WTC11 (cell line): ENCODE measurements around the gene SMYD3. TPM values are rescaled to one million over a fixed set of nuclear protein-coding genes. Genes with fewer than 3 reads are reported as not detected.

Source experiments
- ATAC-seq: fragments of 200-7000 bp; cut with Tn5 transposase; 2 replicates; pipeline ENCODE4 v1.10.0; 2021; ENCODE audit warnings: mild to moderate bottlenecking, moderate library complexity
- CTCF ChIA-PET: fragments of 300-600 bp; sonication (Branson Sonifier 250); formaldehyde crosslinking; loops from one replicate; lab custom pipeline; 2021; ENCODE audit warnings: antibody characterized with exemption; lab: Charles Lee
- POLR2A ChIA-PET: fragments of 350-600 bp; sonication (Branson Sonifier 250); formaldehyde crosslinking; loops from one replicate; lab custom pipeline; 2021; ENCODE audit warnings: antibody characterized with exemption; lab: Charles Lee
- DNase-seq: peaks from one replicate; pipeline ENCODE4 v3.0.0; 2021; ENCODE audit warnings: low spot score
- H3K27ac Mint-ChIP-seq: 2 replicates; pipeline ENCODE4 v1.8.0; 2021; ENCODE audit warnings: mixed read lengths
- H3K27me3 Mint-ChIP-seq: 2 replicates; pipeline ENCODE4 v1.8.0; 2021; ENCODE audit warnings: low read depth, mild to moderate bottlenecking, moderate library complexity, mixed read lengths
- H3K36me3 Mint-ChIP-seq: 2 replicates; pipeline ENCODE4 v1.8.0; 2021; ENCODE audit warnings: mixed read lengths
- H3K4me1 Mint-ChIP-seq: 2 replicates; pipeline ENCODE4 v1.8.0; 2022; ENCODE audit warnings: mixed read lengths
- H3K4me3 Mint-ChIP-seq: 2 replicates; pipeline ENCODE4 v1.8.0; 2021; ENCODE audit warnings: mild to moderate bottlenecking, moderate library complexity, mixed read lengths
- H3K9me3 Mint-ChIP-seq: 2 replicates; pipeline ENCODE4 v1.8.0; 2021; ENCODE audit warnings: mixed read lengths
- AR ChIP-seq: fragments of 250-450 bp; sonication (Bioruptor Pico); IDR thresholded peaks from 2 replicates; pipeline ENCODE4 v1.9.0; 2021; ENCODE audit warnings: mild to moderate bottlenecking
- ATF3 ChIP-seq: sonication (generic); formaldehyde crosslinking; conservative IDR thresholded peaks from 2 replicates; pipeline ENCODE4 v1.8.1; 2022; ENCODE audit warnings: mild to moderate bottlenecking, missing genetic modification reagents
- CREM ChIP-seq: sonication (generic); formaldehyde crosslinking; IDR thresholded peaks from 2 replicates; pipeline ENCODE4 v1.8.1; 2022; ENCODE audit warnings: mild to moderate bottlenecking, missing genetic modification reagents, moderate library complexity
- FOXP4 ChIP-seq: sonication (generic); formaldehyde crosslinking; IDR thresholded peaks from 2 replicates; pipeline ENCODE4 v1.8.0; 2022; ENCODE audit warnings: mild to moderate bottlenecking, missing genetic modification reagents
- OVOL2 ChIP-seq: fragments of 250-450 bp; sonication (Bioruptor Pico); IDR thresholded peaks from 2 replicates; pipeline ENCODE4 v1.9.0; 2021; ENCODE audit warnings: mild to moderate bottlenecking, borderline replicate concordance
- PRDM15 ChIP-seq: sonication (generic); formaldehyde crosslinking; IDR thresholded peaks from 2 replicates; pipeline ENCODE4 v1.8.0; 2022; ENCODE audit warnings: missing genetic modification reagents
- USF1 ChIP-seq: sonication (generic); formaldehyde crosslinking; IDR thresholded peaks from 2 replicates; pipeline ENCODE4 v1.8.0; 2022; ENCODE audit warnings: mild to moderate bottlenecking, missing genetic modification reagents
- USF2 ChIP-seq: sonication (generic); formaldehyde crosslinking; IDR thresholded peaks from 2 replicates; pipeline ENCODE4 v1.8.1; 2023; ENCODE audit warnings: mild to moderate bottlenecking, missing genetic modification reagents, moderate library complexity
- ZBTB43 ChIP-seq: sonication (generic); formaldehyde crosslinking; IDR thresholded peaks from 2 replicates; pipeline ENCODE4 v1.8.1; 2023; ENCODE audit warnings: mild to moderate bottlenecking, missing genetic modification reagents
- ZMAT4 ChIP-seq: fragments of 250-450 bp; sonication (Bioruptor Pico); IDR thresholded peaks from 2 replicates; pipeline ENCODE4 v1.9.0; 2021; ENCODE audit warnings: mild to moderate bottlenecking
- ZNF396 ChIP-seq: fragments of 250-450 bp; sonication (Bioruptor Pico); IDR thresholded peaks from 2 replicates; pipeline ENCODE4 v1.8.0; 2021; ENCODE audit warnings: mild to moderate bottlenecking, moderate library complexity, borderline replicate concordance
- ZNF416 ChIP-seq: fragments of 250-450 bp; sonication (Bioruptor Pico); IDR thresholded peaks from 2 replicates; pipeline ENCODE4 v1.9.0; 2021; ENCODE audit warnings: mild to moderate bottlenecking, inconsistent platforms
- ZSCAN18 ChIP-seq: fragments of 250-450 bp; sonication (Bioruptor Pico); IDR thresholded peaks from 2 replicates; pipeline ENCODE4 v2.1.2; 2022; ENCODE audit warnings: mild to moderate bottlenecking, moderate library complexity
- total RNA-seq: library from RNA; stranded (reverse); gene quantifications from 3 replicates; pipeline ENCODE4 v1.2.3, GENCODE V29; 2021

Gene SMYD3
- total RNA-seq, 1 experiment from 2014 or later = 21.4 TPM

GRCh38 chr1:246512230-246512629 is 5.2 kb upstream of the SMYD3 start:
- ATAC-seq (no peak), DNase-seq (no peak)
- Mint-ChIP-seq H3K27ac (no peak overlapping the region), H3K4me1 (no peaks in the 10 kb centered on the region), H3K27me3 (peaks cover 5% of the 10 kb centered on the region), H3K4me3 (no peak overlapping the region), H3K9me3 (peaks cover 28% of the 10 kb centered on the region), H3K36me3 (peaks cover 13% of the 10 kb centered on the region)
- ChIA-PET CTCF (no interaction called here), POLR2A (no interaction called here)
- no peak for TF ChIP-seq USF1 (CRISPR knock-in tag)
- no peak for TF ChIP-seq OVOL2 (CRISPR knock-in tag)
- TF ChIP-seq CREM = no peak

- TF ChIP-seq ZNF396 (CRISPR knock-in tag) = no peak
- no peak for TF ChIP-seq USF2 (CRISPR knock-in tag)
- no peak for TF ChIP-seq AR (CRISPR knock-in tag)
- no peak for TF ChIP-seq FOXP4 (CRISPR knock-in tag)
- Mint-ChIP-seq H3K9me3 (peaks cover 25% of the 10 kb centered on the region), H3K4me3 (no peak overlapping the region), H3K36me3 (peaks cover 13% of the 10 kb centered on the region; the same call in 1 of the 2 replicates), H3K4me1 (peaks cover 3% of the 10 kb centered on the region), H3K27ac (no peak overlapping the region), H3K27me3 (peaks cover 9% of the 10 kb centered on the region)
- POLR2A ChIA-PET = no interaction called here
- DNase-seq (no peak), ATAC-seq (no peak)
- CTCF ChIA-PET = no interaction called here
Measured at GRCh38 chr1:246511203-246511602, 4.1 kb upstream of the SMYD3 start.

GRCh38 chr1:246510147-246511030 is 3.3 kb upstream of the SMYD3 start:
- H3K9me3 Mint-ChIP-seq = peaks cover 19% of the 10 kb centered on the region
- no peak overlapping the region for H3K27ac Mint-ChIP-seq
- ChIA-PET CTCF (no interaction called here), POLR2A (no interaction called here)
- H3K27me3 Mint-ChIP-seq = peaks cover 9% of the 10 kb centered on the region
- no peak for ATAC-seq
- H3K4me1 Mint-ChIP-seq = peaks cover 10% of the 10 kb centered on the region
- H3K36me3 Mint-ChIP-seq = peaks cover 7% of the 10 kb centered on the region; the same call in 1 of the 2 replicates
- H3K4me3 Mint-ChIP-seq = no peak overlapping the region
- no peak for DNase-seq
- no peak for TF ChIP-seq ZNF416 (CRISPR knock-in tag)
- TF ChIP-seq ZBTB43 (CRISPR knock-in tag) = no peak
- no peak for TF ChIP-seq PRDM15 (CRISPR knock-in tag)
- TF ChIP-seq ATF3 (CRISPR knock-in tag) = no peak
- no peak for TF ChIP-seq ZMAT4
- no peak for TF ChIP-seq ZSCAN18 (CRISPR knock-in tag)
